Hepatocyte (in vitro differentiated cells): Measurements from ENCODE around the gene RAD50.

Source experiments
- CTCF ChIP-seq: fragments of 200-600 bp; sonication (generic); IDR thresholded peaks from 2 replicates; pipeline ENCODE4 v1.5.1; 2016; ENCODE audit warnings: antibody characterized with exemption, mild to moderate bottlenecking; ENCODE audit not compliant: poor library complexity
- EZH2 ChIP-seq: fragments of 200-600 bp; sonication (generic); IDR thresholded peaks from 2 replicates; pipeline ENCODE4 v1.6.1; 2016; ENCODE audit warnings: antibody characterized with exemption, mild to moderate bottlenecking, borderline replicate concordance

GRCh38 chr5:132646583-132647266 is 89.9 kb downstream of the RAD50 start:
- TF ChIP-seq CTCF (no peak), EZH2 (no peak)
